ENCODE data around the gene EFCAB11. TPM values are rescaled to one million over a fixed set of nuclear protein-coding genes. Genes with fewer than 3 reads are reported as not detected.

EFCAB11 gene
- polyA plus RNA-seq, 1 experiment = 2.2 TPM

- no peak for DNase-seq (ENCODE audit: low read depth)
- no peak for TF ChIP-seq CTCF (IDR thresholded peaks at IDR 0.05; ENCODE audit: insufficient read depth, low read depth, low read length)
- POLR2A ChIA-PET = no interaction called here
- H3K4me3 ChIP-seq (ENCODE audit: low read depth, low read length) = no peak overlapping the region
- CTCF ChIA-PET = interaction anchor here (1.8 kb wide), 1 partner anchor 18 kb away, joined by 8 read pairs; no protein-coding TSS in a partner anchor
- H3K36me3 ChIP-seq (ENCODE audit: control insufficient read depth, insufficient read depth, low read length) = no peaks in the 10 kb centered on the region
- H3K27me3 ChIP-seq (ENCODE audit: control insufficient read depth, insufficient read depth, low read length) = no peaks in the 10 kb centered on the region
Measured at GRCh38 chr14:89921346-89921745, 33.2 kb downstream of the EFCAB11 start.

GRCh38 chr14:89920056-89920455 is 34.5 kb downstream of the EFCAB11 start:
- no peaks in the 10 kb centered on the region for H3K36me3 ChIP-seq (ENCODE audit: control insufficient read depth, insufficient read depth, low read length)
- no peak for TF ChIP-seq CTCF (IDR thresholded peaks at IDR 0.05; ENCODE audit: insufficient read depth, low read depth, low read length)
- CTCF ChIA-PET = interaction anchor here (1.4 kb wide), 1 partner anchor 11 kb away, joined by 3 read pairs; no protein-coding TSS in a partner anchor
- POLR2A ChIA-PET = no interaction called here
- DNase-seq (ENCODE audit: low read depth) = no peak
- H3K4me3 ChIP-seq (ENCODE audit: low read depth, low read length) = no peak overlapping the region
- no peaks in the 10 kb centered on the region for H3K27me3 ChIP-seq (ENCODE audit: control insufficient read depth, insufficient read depth, low read length)

- Histone ChIP-seq H3K36me3 (ENCODE audit: control insufficient read depth, insufficient read depth, low read length) (no peaks in the 10 kb centered on the region), H3K4me3 (ENCODE audit: low read depth, low read length) (no peak overlapping the region), H3K27me3 (ENCODE audit: control insufficient read depth, insufficient read depth, low read length) (no peaks in the 10 kb centered on the region)
- CTCF ChIA-PET = interaction anchor here (1.7 kb wide), 1 partner anchor 21 kb away, joined by 6 read pairs; no protein-coding TSS in a partner anchor
- no peak for DNase-seq (ENCODE audit: low read depth)
- no peak for TF ChIP-seq CTCF (IDR thresholded peaks at IDR 0.05; ENCODE audit: insufficient read depth, low read depth, low read length)
- POLR2A ChIA-PET = no interaction called here
Measured at GRCh38 chr14:89918721-89919120, 35.8 kb downstream of the EFCAB11 start.

- peak; percentile 88 for TF ChIP-seq CTCF (IDR thresholded peaks at IDR 0.05; ENCODE audit: insufficient read depth, low read depth, low read length)
- Histone ChIP-seq H3K27me3 (ENCODE audit: control insufficient read depth, insufficient read depth, low read length) (no peaks in the 10 kb centered on the region), H3K36me3 (ENCODE audit: control insufficient read depth, insufficient read depth, low read length) (no peaks in the 10 kb centered on the region), H3K4me3 (ENCODE audit: low read depth, low read length) (no peak overlapping the region)
- DNase-seq (ENCODE audit: low read depth) = peak; percentile 18
- ChIA-PET CTCF (interaction anchor here (0.7 to 1.6 kb wide), 2 partner anchors 499 to 874 kb away, joined by 3 read pairs; no protein-coding TSS in a partner anchor), POLR2A (no interaction called here)
Measured at GRCh38 chr14:89915114-89915878, 39.2 kb downstream of the EFCAB11 start.

GRCh38 chr14:89912667-89913211 is 41.8 kb downstream of the EFCAB11 start:
- H3K27me3 ChIP-seq (ENCODE audit: control insufficient read depth, insufficient read depth, low read length) = no peaks in the 10 kb centered on the region
- no peak for TF ChIP-seq CTCF (IDR thresholded peaks at IDR 0.05; ENCODE audit: insufficient read depth, low read depth, low read length)
- POLR2A ChIA-PET = interaction anchor here (0.6 kb wide), 1 partner anchor 213 kb away, joined by 3 read pairs; no protein-coding TSS in a partner anchor
- peak; percentile 98 for DNase-seq (ENCODE audit: low read depth)
- CTCF ChIA-PET = interaction anchor here (1.4 to 2.8 kb wide), 2 partner anchors 736 to 886 kb away, joined by 3 to 14 read pairs; no protein-coding TSS in a partner anchor
- H3K4me3 ChIP-seq (ENCODE audit: low read depth, low read length) = no peak overlapping the region
- no peaks in the 10 kb centered on the region for H3K36me3 ChIP-seq (ENCODE audit: control insufficient read depth, insufficient read depth, low read length)
